GM19193 (cell line): ENCODE results near the gene MSL3B.

Experiments used
- POLR2A ChIP-seq: IDR thresholded peaks from 4 replicates; pipeline ENCODE4 v1.6.1; 2011; ENCODE audit not compliant: insufficient read depth, insufficient read length; ENCODE audit errors: extremely low read depth

Gene MSL3B

GRCh38 chr2:233830111-233830802 lies 37.9 kb downstream of the MSL3B start:
- TF ChIP-seq POLR2A, result no peak

- TF ChIP-seq POLR2A, result no peak
These were observed 38.7 kb downstream of the MSL3B start for GRCh38 chr2:233829193-233830110.

GRCh38 chr2:233828546-233829192 lies 39.5 kb downstream of the MSL3B start:
- no peak for TF ChIP-seq POLR2A

GRCh38 chr2:233824373-233824772 lies 43.8 kb downstream of the MSL3B start:
- TF ChIP-seq POLR2A, result no peak

- TF ChIP-seq POLR2A, result no peak
These were observed 44.5 kb downstream of the MSL3B start for GRCh38 chr2:233823731-233824121.

- TF ChIP-seq POLR2A, result no peak
These were observed 45.1 kb downstream of the MSL3B start for GRCh38 chr2:233822781-233823730.

- no peak for TF ChIP-seq POLR2A
These were observed 46.0 kb downstream of the MSL3B start for GRCh38 chr2:233822101-233822771.

GRCh38 chr2:233821709-233822100 lies 46.5 kb downstream of the MSL3B start:
- no peak for TF ChIP-seq POLR2A

GRCh38 chr2:233821196-233821595 lies 47.0 kb downstream of the MSL3B start:
- no peak for TF ChIP-seq POLR2A

- TF ChIP-seq POLR2A, result no peak
These were observed 47.4 kb downstream of the MSL3B start for GRCh38 chr2:233820774-233821105.

- no peak for TF ChIP-seq POLR2A
These were observed 48.1 kb downstream of the MSL3B start for GRCh38 chr2:233819884-233820773.

GRCh38 chr2:233818639-233819621 lies 49.3 kb downstream of the MSL3B start:
- no peak for TF ChIP-seq POLR2A

- TF ChIP-seq POLR2A, result no peak
These were observed 50.1 kb downstream of the MSL3B start for GRCh38 chr2:233817995-233818638.
